K562 (cell line): ENCODE data around the gene ZKSCAN5. TPM values are rescaled to one million over a fixed set of nuclear protein-coding genes. Genes with fewer than 3 reads are reported as not detected.

Experiments used
- ATAC-seq: fragments of 200-7000 bp; cut with Tn5 transposase; 3 replicates; pipeline ENCODE4 v1.9.1; 2020; ENCODE audit warnings: moderate library complexity
- BruUV-seq: library from RNA; stranded (reverse); fragments of 400-500 nt; replicated peaks from 2 replicates; lab custom pipeline; 2021; lab: Mats Ljungman, UMichigan
- CTCF ChIA-PET: fragments of 300-600 bp; formaldehyde crosslinking; extraction: SDS; loops from one replicate; lab custom pipeline; 2021; ENCODE audit warnings: low intra/inter-chr PET ratio; lab: Yijun Ruan, JAX
- POLR2A ChIA-PET: fragments of 300-600, 350-650 bp; sonication (Branson Sonifier 250); formaldehyde crosslinking; extraction: SDS; loops from one replicate; lab custom pipeline; 2021; ENCODE audit warnings: antibody characterized with exemption, inconsistent platforms; lab: Yijun Ruan, JAX
- DNase-seq, 4 experiments: peaks; one replicate each; pipeline versions ENCODE4 v3.0.0 to v3.0.0-alpha.2; 2011 to 2018; ENCODE audit warnings: low spot score in 3 of 4, mixed read lengths in 3 of 4; ENCODE audit errors: extremely low read depth in 1 of 4
- FAIRE-seq: peaks from 2 replicates; lab custom pipeline; 2011; peaks lifted over from hg19 to GRCh38; lab: Jason Lieb, UNC
- H2AFZ ChIP-seq: 2 replicates; pipeline ENCODE4 v1.6.0; 2011; ENCODE audit warnings: low read depth, low read length, control low read depth, inconsistent platforms
- H3K27ac ChIP-seq: fragments of 200-600 bp; 3 replicates; pipeline ENCODE4 v1.8.0; 2011; ENCODE audit warnings: low read depth, mild to moderate bottlenecking, control low read depth, inconsistent platforms, low read length, moderate library complexity, mixed read lengths; ENCODE audit errors: extremely low read depth
- H3K27me3 ChIP-seq, 2 experiments: fragments of 300-600 bp in 1 of 2; 2 replicates in 1 of 2; 3 replicates in 1 of 2; pipeline versions ENCODE4 v1.6.0 to v1.8.0; 2011; ENCODE audit warnings: inconsistent platforms in 2 of 2, low read length in 2 of 2, mild to moderate bottlenecking in 1 of 2, mixed read lengths in 1 of 2, moderate library complexity in 1 of 2; ENCODE audit not compliant: control insufficient read depth in 2 of 2, insufficient read depth in 2 of 2
- H3K36me3 ChIP-seq: fragments of 300-600 bp; 3 replicates; pipeline ENCODE4 v1.8.0; 2011; ENCODE audit warnings: mild to moderate bottlenecking, low read length, inconsistent platforms; ENCODE audit not compliant: control insufficient read depth, insufficient read depth
- H3K4me1 ChIP-seq, 2 experiments: fragments of 200-600 bp in 1 of 2; replicated peaks in 1 of 2; 2 replicates in 1 of 2; 3 replicates in 1 of 2; pipeline versions ENCODE4 v1.5.1 to v1.8.0; 2011; ENCODE audit warnings: inconsistent platforms in 2 of 2, low read length in 2 of 2, mild to moderate bottlenecking in 1 of 2, mixed read lengths in 1 of 2, moderate library complexity in 1 of 2; ENCODE audit not compliant: control insufficient read depth in 2 of 2, insufficient read depth in 2 of 2
- H3K4me2 ChIP-seq: 2 replicates; pipeline ENCODE4 v1.6.1; 2011; ENCODE audit warnings: low read length, control low read depth, inconsistent platforms, mixed read lengths; ENCODE audit not compliant: insufficient read depth
- H3K4me3 ChIP-seq: fragments of 200-600 bp; sonication (generic), shearing (Covaris generic); 2 replicates; pipeline ENCODE4 v1.5.1; 2016; ENCODE audit warnings: control low read depth, inconsistent platforms
- H3K79me2 ChIP-seq: fragments of 200-600 bp; 3 replicates; pipeline ENCODE4 v1.8.0; 2011; ENCODE audit warnings: low read length, inconsistent platforms; ENCODE audit not compliant: control insufficient read depth, insufficient read depth
- H3K9ac ChIP-seq, 2 experiments: 2 replicates each; pipeline versions ENCODE4 v1.6.0 to v1.6.1; 2011; ENCODE audit warnings: low read depth in 2 of 2, low read length in 2 of 2, control low read depth in 1 of 2, inconsistent platforms in 1 of 2, mild to moderate bottlenecking in 1 of 2, mixed read lengths in 1 of 2; ENCODE audit not compliant: insufficient read depth in 1 of 2
- H3K9me1 ChIP-seq: one replicate; pipeline ENCODE4 v1.6.0; 2011; ENCODE audit warnings: inconsistent platforms, mild to moderate bottlenecking, low read length, moderate library complexity; ENCODE audit not compliant: control insufficient read depth, insufficient read depth
- H3K9me3 ChIP-seq: replicated peaks from 2 replicates; pipeline ENCODE4 v1.5.1; 2011; ENCODE audit warnings: low read depth, low read length, inconsistent platforms; ENCODE audit not compliant: control insufficient read depth, insufficient read depth
- H4K20me1 ChIP-seq: replicated peaks from 2 replicates; pipeline ENCODE4 v1.6.1; 2011; ENCODE audit warnings: low read length, inconsistent platforms, mixed read lengths; ENCODE audit not compliant: control insufficient read depth, insufficient read depth
- HNRNPUL1 ChIP-seq: fragments of 200-400 bp; formaldehyde crosslinking; IDR thresholded peaks from 2 replicates; pipeline ENCODE4 v1.6.1; 2017; ENCODE audit warnings: low read length
- POLR3A ChIP-seq: IDR thresholded peaks from 2 replicates; pipeline ENCODE4 v1.6.1; 2011; ENCODE audit warnings: borderline replicate concordance, mild to moderate bottlenecking, moderate library complexity; ENCODE audit not compliant: insufficient read length, insufficient read depth; ENCODE audit errors: extremely low read depth
- ZNF707 ChIP-seq: fragments of 250-450 bp; sonication (Bioruptor Pico); conservative IDR thresholded peaks from 2 replicates; pipeline ENCODE4 v1.8.0; 2022; ENCODE audit warnings: inconsistent platforms, mild to moderate bottlenecking, moderate library complexity
- WGBS: fragments of 100-300 bp; shearing (Covaris generic); methylation state at CpG from one replicate; pipeline ENCODE4 v1.1.6; 2016; ENCODE audit warnings: low coverage, mixed read lengths; ENCODE audit not compliant: insufficient coverage; ENCODE audit errors: missing lambda C conversion rate; 5-methylcytosine and 5-hydroxymethylcytosine counted together
- in situ Hi-C: fragments of 300-500 bp; cut with MboI; formaldehyde crosslinking; loops from 4 replicates; pipeline ENCODE4 v1.15.0; 2018; ENCODE audit warnings: inconsistent platforms, mixed read lengths
- intact Hi-C: fragments of 100-400 bp; cut with micrococcal nuclease; formaldehyde crosslinking; loops from 2 replicates; pipeline ENCODE4 v1.14.2; 2022
- polyA plus RNA-seq, 8 experiments: library from polyadenylated mRNA; depleted of rRNA in 4 of 8; stranded (reverse) in 5 of 8; unstranded in 3 of 8; fragments of >200 nt; fragmentation: Nextera tagmentation in 2 of 8; fragmentation: Illumina TruSeq in 1 of 8; extraction: Ambion mirVana in 2 of 8; extraction: Trizol in 1 of 8; gene quantifications; 2 replicates each; pipeline versions ENCODE4 v1.2.1 to v1.2.3, GENCODE V29; 2011 to 2014; ENCODE audit warnings: inconsistent platforms in 1 of 8, missing spikeins in 1 of 8
- total RNA-seq, 7 experiments: library from RNA; depleted of rRNA in 6 of 7; stranded (reverse); fragments of >200 nt in 6 of 7; fragmentation: Illumina TruSeq in 2 of 7; extraction: Trizol in 2 of 7; gene quantifications; 2 replicates each; pipeline versions ENCODE4 v1.2.1 to v1.2.3, GENCODE V29; 2011 to 2021; ENCODE audit warnings: low replicate concordance in 1 of 7

ZKSCAN5 gene
- total and polyA plus RNA-seq, 9 of the 15 experiments (the other 6 are each of a cell fraction or from before 2014, with no cell fraction given) = 4.2 to 19.0 (median 15.0) TPM

GRCh38 chr7:99469381-99470065 is 34.9 kb upstream of the ZKSCAN5 start:
- no TSS peak for BruUV-seq
- H3K4me3 ChIP-seq = no peak overlapping the region
- H3K27me3 ChIP-seq = no peaks in the 10 kb centered on the region
- POLR2A ChIA-PET = interaction anchor here (1.1 to 2.0 kb wide), 2 partner anchors 35 to 89 kb away, joined by 4 to 5 read pairs; partner anchors contain the start of genes ZKSCAN5 and ZNF655
- H2AFZ ChIP-seq = 0 out of 2 replicates have a peak overlapping the region, but pooled peaks have one; percentile 27
- peaks cover 42% of the 10 kb centered on the region for H3K79me2 ChIP-seq
- peaks cover 7 to 31% of the 10 kb centered on the region in 2 experiments; a peak in 4 of 5 replicates for H3K4me1 ChIP-seq
- H3K36me3 ChIP-seq = peaks cover 15% of the 10 kb centered on the region; the same call in 1 of the 3 replicates
- FAIRE-seq = no peak
- no peak for DNase-seq
- intact Hi-C loops = loop anchor here (10.0 kb wide), 1 partner anchor 85 kb away; the partner anchor contains the start of genes FAM200A and ZNF655
- H3K9me3 ChIP-seq = no peaks in the 10 kb centered on the region
- no peak overlapping the region for H3K9ac ChIP-seq
- H3K27ac ChIP-seq = no peak overlapping the region
- CTCF ChIA-PET = no interaction called here
- no peaks in the 10 kb centered on the region for H3K9me1 ChIP-seq
- no peak for TF ChIP-seq ZNF707 (CRISPR knock-in tag)
- TF ChIP-seq HNRNPUL1 = no peak
- TF ChIP-seq POLR3A = peak; percentile 23
- in situ Hi-C loops = no loop called here
- no peaks in the 10 kb centered on the region for H4K20me1 ChIP-seq
- 81% methylated on average over 23 of the region's 23 CpGs for WGBS
- ATAC-seq = no peak
- H3K4me2 ChIP-seq = no peak overlapping the region
